Gastroesophageal sphincter (tissue), 4 donors: Measurements from ENCODE around the gene UGP2. TPM values are rescaled to one million over a fixed set of nuclear protein-coding genes. Genes with fewer than 3 reads are reported as not detected.

Experiments
- ATAC-seq: fragments of 150-250 bp; one replicate; pipeline ENCODE4 v1.9.1; 2016; ENCODE audit warnings: mild to moderate bottlenecking, moderate library complexity
- H3K27ac ChIP-seq, 4 donors: fragments of 200-600 bp; sonication (generic) in 3 of 4; 1 replicate in 3 of 4; 2 replicates in 1 of 4; pipeline ENCODE4 v1.5.1; 2016 to 2019
- H3K27me3 ChIP-seq: fragments of 200-600 bp; sonication (generic); one replicate; pipeline ENCODE4 v1.5.1; 2019
- H3K36me3 ChIP-seq, 2 donors: fragments of 200-600 bp; sonication (generic); one replicate each; pipeline ENCODE4 v1.5.1; 2019; ENCODE audit warnings: control low read depth in 1 of 2
- H3K4me1 ChIP-seq, 3 donors: fragments of 200-600 bp; sonication (generic); 1 replicate in 2 of 3; 2 replicates in 1 of 3; pipeline ENCODE4 v1.5.1; 2016 to 2019; ENCODE audit warnings: control low read depth in 2 of 3
- H3K4me3 ChIP-seq, 2 donors: fragments of 200-600 bp; sonication (generic); one replicate each; pipeline ENCODE4 v1.5.1; 2019; ENCODE audit warnings: mild to moderate bottlenecking in 1 of 2, moderate library complexity in 1 of 2
- H3K9me3 ChIP-seq, 3 donors: fragments of 200-600 bp; sonication (generic); one replicate each; pipeline ENCODE4 v1.5.1; 2017 to 2019; ENCODE audit warnings: control low read depth in 2 of 3
- EP300 ChIP-seq: sonication (generic); formaldehyde crosslinking; IDR thresholded peaks from one replicate; pipeline ENCODE4 v1.6.1; 2017; ENCODE audit warnings: antibody characterized with exemption, mild to moderate bottlenecking
- POLR2A ChIP-seq, 2 donors: fragments of 450-650 bp; IDR thresholded peaks; one replicate each; pipeline ENCODE4 v1.6.1; 2017; ENCODE audit warnings: antibody characterized with exemption in 2 of 2, mild to moderate bottlenecking in 2 of 2, moderate library complexity in 1 of 2
- POLR2AphosphoS5 ChIP-seq: sonication (generic); formaldehyde crosslinking; IDR thresholded peaks from one replicate; pipeline ENCODE4 v1.6.1; 2017; ENCODE audit warnings: antibody characterized with exemption
- WGBS, 2 donors: methylation state at CpG; one replicate each; pipeline ENCODE4 v1.1.5; 2018; ENCODE audit warnings: low coverage in 1 of 2; 5-methylcytosine and 5-hydroxymethylcytosine counted together
- total RNA-seq, 4 donors: library from RNA; depleted of rRNA; stranded (reverse); fragments of >200 nt; gene quantifications; one replicate each; pipeline ENCODE4 v1.1.0, GENCODE V29; 2016
- TF ChIP-seq, protein P1 (sequence below), 4 experiments: fragments of 200-600 bp in 2 of 4; fragments of 450-650 bp in 2 of 4; sonication (generic) in 1 of 4; IDR thresholded peaks; one replicate each; pipeline ENCODE4 v1.5.1; 2017 to 2019; ENCODE audit warnings: antibody characterized with exemption in 4 of 4, mild to moderate bottlenecking in 2 of 4, moderate library complexity in 2 of 4

Gene UGP2
- total RNA-seq, 4 donors from 2014 or later = 151 to 222 (median 164) TPM

DNA sequence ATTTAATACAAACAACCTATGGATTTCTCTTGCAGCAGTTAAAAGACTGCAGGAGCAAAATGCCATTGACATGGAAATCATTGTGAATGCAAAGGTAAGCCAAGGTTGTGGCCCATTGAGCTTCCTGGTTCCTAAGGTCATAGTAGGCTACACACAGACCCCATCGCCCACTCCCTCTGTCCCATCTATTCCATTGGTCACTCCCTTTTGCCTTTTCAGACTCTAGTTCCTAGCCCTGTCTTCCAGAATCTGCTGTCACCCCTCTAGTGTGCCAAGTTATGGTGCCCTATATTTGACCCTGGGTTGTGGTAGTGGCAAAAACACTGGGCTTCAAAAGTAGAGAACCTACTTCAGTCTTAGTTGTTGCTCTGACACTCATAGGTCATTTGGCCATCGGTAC is 44.7 kb downstream of the UGP2 start:
- WGBS, 2 donors = 100% methylated on average over 2 of the region's 2 CpGs; no CpG with 5 or more reads in 1 of the 2 donors
- H3K4me3 ChIP-seq = no peak overlapping the region
- H3K9me3 ChIP-seq = no peaks in the 10 kb centered on the region
- H3K27ac ChIP-seq = no peak overlapping the region
- TF ChIP-seq EP300 = no peak
- no peaks in the 10 kb centered on the region for H3K27me3 ChIP-seq
- peaks cover 0 to 27% (median 0%) of the 10 kb centered on the region in 3 donors for H3K4me1 ChIP-seq
- ATAC-seq = no peak
- H3K36me3 ChIP-seq = peaks cover 4 to 84% of the 10 kb centered on the region in 2 donors

DNA sequence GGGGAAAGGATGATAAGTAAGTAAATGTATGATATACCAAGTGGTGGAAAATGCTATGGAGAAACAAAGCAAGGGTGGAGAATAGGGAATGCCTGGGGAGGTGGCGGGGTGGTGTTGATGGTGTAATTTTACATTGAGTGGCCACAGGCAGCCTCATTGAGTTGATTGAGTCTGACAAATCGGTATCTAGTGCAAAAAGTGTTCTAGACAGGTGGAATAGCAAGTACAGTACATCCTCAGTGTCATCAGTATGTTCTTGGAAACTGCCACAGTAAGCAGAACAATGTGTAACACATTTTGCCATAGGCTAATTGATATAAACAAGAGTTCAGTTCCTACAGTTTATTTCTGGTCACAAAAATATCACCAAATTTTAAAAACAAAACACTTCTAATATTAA is 46.4 kb downstream of the UGP2 start:
- Histone ChIP-seq H3K27me3 (no peaks in the 10 kb centered on the region), H3K4me1 (peaks cover 0 to 28% (median 0%) of the 10 kb centered on the region in 3 donors), H3K27ac (no peak overlapping the region), H3K9me3 (no peaks in the 10 kb centered on the region), H3K36me3 (peaks cover 4 to 87% of the 10 kb centered on the region in 2 donors), H3K4me3 (no peak overlapping the region)
- TF ChIP-seq POLR2AphosphoS5 = no peak
- TF ChIP-seq EP300 = no peak
- TF ChIP-seq, protein P1, sequence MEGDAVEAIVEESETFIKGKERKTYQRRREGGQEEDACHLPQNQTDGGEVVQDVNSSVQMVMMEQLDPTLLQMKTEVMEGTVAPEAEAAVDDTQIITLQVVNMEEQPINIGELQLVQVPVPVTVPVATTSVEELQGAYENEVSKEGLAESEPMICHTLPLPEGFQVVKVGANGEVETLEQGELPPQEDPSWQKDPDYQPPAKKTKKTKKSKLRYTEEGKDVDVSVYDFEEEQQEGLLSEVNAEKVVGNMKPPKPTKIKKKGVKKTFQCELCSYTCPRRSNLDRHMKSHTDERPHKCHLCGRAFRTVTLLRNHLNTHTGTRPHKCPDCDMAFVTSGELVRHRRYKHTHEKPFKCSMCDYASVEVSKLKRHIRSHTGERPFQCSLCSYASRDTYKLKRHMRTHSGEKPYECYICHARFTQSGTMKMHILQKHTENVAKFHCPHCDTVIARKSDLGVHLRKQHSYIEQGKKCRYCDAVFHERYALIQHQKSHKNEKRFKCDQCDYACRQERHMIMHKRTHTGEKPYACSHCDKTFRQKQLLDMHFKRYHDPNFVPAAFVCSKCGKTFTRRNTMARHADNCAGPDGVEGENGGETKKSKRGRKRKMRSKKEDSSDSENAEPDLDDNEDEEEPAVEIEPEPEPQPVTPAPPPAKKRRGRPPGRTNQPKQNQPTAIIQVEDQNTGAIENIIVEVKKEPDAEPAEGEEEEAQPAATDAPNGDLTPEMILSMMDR (IDR thresholded peaks at IDR 0.05) = no peak
- TF ChIP-seq POLR2A (IDR thresholded peaks at IDR 0.05) = no peak
- 89 to 94% methylated on average over 2 of the region's 2 CpGs for WGBS, 2 donors
- ATAC-seq = no peak

DNA sequence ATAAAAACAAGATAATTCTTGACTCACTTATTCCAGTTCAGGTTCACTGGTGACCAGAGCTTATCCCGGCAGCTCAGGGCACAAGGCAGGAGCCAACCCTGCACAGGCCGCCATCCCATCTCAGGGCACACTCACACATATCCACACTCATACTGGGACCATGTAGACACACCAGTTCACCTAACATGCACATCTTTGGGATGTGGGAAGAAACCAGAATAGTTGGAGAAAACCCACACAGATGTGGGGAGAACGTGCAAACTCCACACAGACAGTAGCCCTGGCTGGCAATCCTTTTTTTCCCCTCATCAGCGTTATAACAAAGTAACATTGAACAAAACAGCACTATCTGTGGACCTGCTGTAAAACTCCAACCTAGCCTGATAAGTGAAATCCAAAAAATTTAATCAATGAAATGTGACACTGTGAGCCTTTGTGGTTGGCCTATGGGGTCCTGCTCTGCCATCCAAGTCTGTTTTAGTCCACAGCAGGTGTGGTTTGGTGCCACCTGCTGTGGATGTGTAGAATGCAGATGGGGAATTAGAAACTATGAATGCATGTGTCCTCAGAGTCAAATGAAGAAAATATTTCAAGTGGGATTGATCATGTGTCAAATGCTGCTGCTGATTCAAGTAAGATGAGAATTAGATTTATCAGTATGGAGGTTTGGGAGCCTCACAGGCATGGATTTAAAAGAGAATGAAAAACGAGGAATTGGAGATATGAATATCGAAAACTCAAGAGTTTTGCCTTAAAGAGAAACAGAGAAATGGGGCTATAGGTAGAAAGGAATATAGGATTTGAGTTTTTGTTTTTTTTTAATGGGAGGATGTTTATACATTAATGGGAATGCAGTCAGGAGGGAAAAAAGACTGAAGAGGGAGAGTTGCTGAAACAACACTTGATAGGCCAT is 47.0 kb downstream of the UGP2 start:
- no peaks in the 10 kb centered on the region for H3K9me3 ChIP-seq
- no peak overlapping the region for H3K4me3 ChIP-seq
- TF ChIP-seq POLR2A (IDR thresholded peaks at IDR 0.05) (no peak), POLR2AphosphoS5 (peak; percentile 24), EP300 (no peak)
- TF ChIP-seq, protein P1 (IDR thresholded peaks at IDR 0.05) = peak; percentile 60 to 77 (median 66)
- H3K4me1 ChIP-seq = peaks cover 0 to 34% (median 0%) of the 10 kb centered on the region in 3 donors
- H3K36me3 ChIP-seq = peaks cover 4 to 83% of the 10 kb centered on the region in 2 donors
- no peak overlapping the region for H3K27ac ChIP-seq
- no peaks in the 10 kb centered on the region for H3K27me3 ChIP-seq
- WGBS, 2 donors = 91 to 100% methylated on average over 5 of the region's 6 CpGs
- ATAC-seq = peak; percentile 51

DNA sequence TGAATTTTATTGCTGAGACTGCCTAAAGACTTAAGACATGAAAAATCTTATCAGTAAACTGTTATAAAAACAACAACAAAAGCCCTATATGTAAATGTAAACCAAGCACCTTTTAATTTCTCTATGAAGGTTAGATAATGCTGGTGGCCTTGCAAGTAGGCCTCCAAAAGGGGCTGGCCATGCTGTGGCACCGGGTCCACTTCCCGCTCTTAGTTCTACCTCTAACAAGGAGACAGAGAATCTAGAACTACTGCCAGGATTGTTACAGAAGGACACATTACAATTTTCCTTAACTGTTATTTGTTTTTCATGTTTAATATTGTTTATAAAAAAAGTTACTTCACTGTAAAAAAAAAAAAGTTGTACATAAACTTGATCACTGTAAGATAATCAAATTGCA is 49.0 kb downstream of the UGP2 start:
- no peak for ATAC-seq
- no peak for TF ChIP-seq POLR2A (IDR thresholded peaks at IDR 0.05)
- TF ChIP-seq EP300 = no peak
- TF ChIP-seq, protein P1 (IDR thresholded peaks at IDR 0.05) = no peak
- TF ChIP-seq POLR2AphosphoS5 = no peak
- Histone ChIP-seq H3K27me3 (no peaks in the 10 kb centered on the region), H3K36me3 (peaks cover 4 to 85% of the 10 kb centered on the region in 2 donors), H3K4me3 (no peak overlapping the region), H3K9me3 (no peaks in the 10 kb centered on the region), H3K4me1 (peaks cover 0 to 34% (median 0%) of the 10 kb centered on the region in 3 donors), H3K27ac (no peak overlapping the region)
- 88 to 100% methylated on average over 2 of the region's 2 CpGs for WGBS, 2 donors

DNA sequence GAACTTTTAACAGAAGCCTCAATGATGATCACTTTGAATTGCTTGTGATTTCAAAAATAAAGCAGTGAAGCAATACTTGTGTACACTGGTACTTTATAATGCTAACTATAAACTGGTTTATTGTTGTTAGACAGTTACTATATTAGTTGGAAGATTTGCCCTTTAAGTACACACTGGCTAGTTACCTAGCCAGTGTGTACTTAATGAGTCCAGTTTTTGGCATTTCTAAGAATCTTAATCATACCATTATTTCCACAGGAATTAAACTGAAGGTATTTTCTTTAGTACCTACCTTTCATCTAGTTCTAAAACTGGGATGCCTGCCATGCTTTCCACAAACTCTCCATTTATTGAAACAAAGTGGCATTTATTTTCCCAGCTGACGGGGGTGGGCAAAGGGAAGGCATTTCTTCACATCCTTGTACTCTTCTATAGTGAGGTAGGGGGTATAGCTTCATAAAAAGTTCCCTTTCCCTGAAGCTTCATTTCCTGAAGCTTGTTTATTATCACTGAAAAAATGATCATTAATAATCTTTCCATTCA is 49.9 kb downstream of the UGP2 start:
- no peak for ATAC-seq
- H3K36me3 ChIP-seq = peaks cover 0 to 86% of the 10 kb centered on the region in 2 donors
- H3K27me3 ChIP-seq = no peaks in the 10 kb centered on the region
- TF ChIP-seq EP300 (no peak), POLR2AphosphoS5 (no peak), POLR2A (IDR thresholded peaks at IDR 0.05) (no peak)
- TF ChIP-seq, protein P1 (IDR thresholded peaks at IDR 0.05) = no peak
- 43 to 44% methylated on average over 1 of the region's 1 CpG for WGBS, 2 donors
- no peak overlapping the region for H3K4me3 ChIP-seq
- no peaks in the 10 kb centered on the region for H3K9me3 ChIP-seq
- H3K27ac ChIP-seq = peak overlapping the region in 2 of 4 donors; percentile 22 to 38
- H3K4me1 ChIP-seq = peaks cover 0 to 34% (median 0%) of the 10 kb centered on the region in 3 donors
